Astrocyte of the cerebellum (primary cell): ENCODE data around the gene PUM1.
"Not testable (repeated sequence)": the region's sequence is repeated elsewhere in the genome, so short reads cannot be mapped to it uniquely, and the experiment has no call there.

Source experiments
- DNase-seq: peaks from one replicate; pipeline ENCODE4 v3.0.0-alpha.2; 2011; ENCODE audit warnings: low read depth
- H3K4me3 ChIP-seq: 2 replicates; pipeline ENCODE4 v1.5.1; 2011; ENCODE audit warnings: mild to moderate bottlenecking, low read depth, low read length, moderate library complexity
- CTCF ChIP-seq: IDR thresholded peaks from 2 replicates; pipeline ENCODE4 v1.5.1; 2012; ENCODE audit warnings: low read length, low read depth, moderate library complexity, mild to moderate bottlenecking; ENCODE audit errors: missing control alignments
- in situ Hi-C: cut with HindIII; loops from 2 replicates; pipeline ENCODE4 v1.10.0; 2017; ENCODE audit warnings: low sequenced_read_pairs

PUM1 gene

DNA sequence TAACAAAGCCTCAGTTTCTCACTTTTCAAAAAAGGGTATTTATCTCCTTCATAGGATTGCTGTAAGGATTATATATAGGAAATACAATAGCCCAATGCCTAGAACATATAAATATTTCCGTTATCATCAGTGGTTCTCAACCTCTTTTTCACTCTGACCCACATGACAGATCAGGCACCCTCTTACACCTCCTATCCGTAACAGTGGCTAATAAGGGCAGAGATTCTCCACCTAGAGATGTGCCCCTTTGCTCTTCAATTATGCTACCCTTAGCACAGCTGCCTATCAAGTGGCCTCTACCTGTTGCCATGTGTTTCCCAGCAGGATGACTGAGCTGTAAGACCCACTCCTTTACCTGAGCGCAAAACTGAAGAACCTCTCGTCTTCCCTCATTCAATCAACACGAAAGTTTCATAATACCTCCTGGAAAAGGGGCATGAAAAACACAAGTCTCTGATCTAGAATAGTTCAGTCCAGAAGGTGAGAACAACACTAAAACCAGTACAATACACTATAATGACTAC lies 10.5 kb downstream of the PUM1 start:
- no peak for TF ChIP-seq CTCF
- DNase-seq: no peak
- in situ Hi-C loops: no loop called here
- no peak overlapping the region for H3K4me3 ChIP-seq

GRCh38 chr1:31054349-31054748 lies 11.2 kb downstream of the PUM1 start:
- in situ Hi-C loops: no loop called here
- no peak for TF ChIP-seq CTCF
- DNase-seq: no peak
- H3K4me3 ChIP-seq: no peak overlapping the region

- DNase-seq, in situ Hi-C loops, H3K4me3 ChIP-seq: not testable (repeated sequence)
These were observed 12.9 kb downstream of the PUM1 start for GRCh38 chr1:31052613-31053012.

- in situ Hi-C loops: no loop called here
- no peak overlapping the region for H3K4me3 ChIP-seq
- DNase-seq: no peak
- no peak for TF ChIP-seq CTCF
These were observed 13.9 kb downstream of the PUM1 start for GRCh38 chr1:31051611-31052010.

- DNase-seq, H3K4me3 ChIP-seq, in situ Hi-C loops: not testable (repeated sequence)
These were observed 18.0 kb downstream of the PUM1 start for GRCh38 chr1:31047507-31047906.

DNA sequence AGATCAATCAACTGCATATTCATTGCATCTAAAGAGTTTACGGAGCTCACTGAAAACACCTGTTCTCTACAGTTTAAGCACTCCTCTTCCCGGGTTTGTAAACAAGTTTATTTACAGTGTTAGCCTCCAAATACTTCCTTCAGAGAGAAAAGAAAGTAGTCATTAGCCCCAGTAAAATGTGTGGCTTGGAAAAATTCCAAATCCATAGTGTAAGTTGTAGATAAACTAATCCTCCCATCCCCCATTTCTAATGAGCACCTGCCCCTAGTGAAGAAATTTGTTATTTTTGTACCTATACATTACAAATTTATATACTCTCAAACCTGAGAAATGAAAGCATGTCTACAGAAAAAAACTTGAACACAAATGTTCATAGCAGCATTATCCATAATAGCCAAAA lies 21.9 kb downstream of the PUM1 start:
- in situ Hi-C loops: no loop called here
- no peak for DNase-seq
- TF ChIP-seq CTCF: no peak
- no peak overlapping the region for H3K4me3 ChIP-seq

DNA sequence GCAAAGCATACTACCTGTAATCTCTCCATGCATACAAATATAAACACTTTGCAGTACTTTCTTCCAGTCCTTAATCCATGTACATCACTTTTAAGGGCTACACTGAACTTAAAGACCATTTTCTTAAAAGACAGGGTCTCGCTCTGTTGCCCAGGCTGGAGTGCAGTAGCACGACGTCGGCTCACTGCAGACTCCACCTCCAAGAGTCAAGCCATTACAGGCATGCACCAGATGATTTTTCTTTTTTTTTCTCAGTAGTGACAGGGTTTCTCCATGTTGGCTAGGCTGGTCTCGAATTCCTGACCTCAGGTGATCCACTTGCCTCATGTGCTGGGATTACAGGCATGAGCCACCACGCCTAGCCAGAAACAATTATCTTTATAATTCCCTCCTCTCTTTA lies 22.9 kb downstream of the PUM1 start:
- no peak for TF ChIP-seq CTCF
- no peak overlapping the region for H3K4me3 ChIP-seq
- DNase-seq: no peak
- in situ Hi-C loops: no loop called here

GRCh38 chr1:31041529-31041928 lies 24.0 kb downstream of the PUM1 start:
- in situ Hi-C loops: no loop called here
- H3K4me3 ChIP-seq: no peak overlapping the region
- DNase-seq: no peak
- TF ChIP-seq CTCF: no peak
